Renal cortical epithelial cell (primary cell): ENCODE measurements around the gene REPS2. TPM values are rescaled to one million over a fixed set of nuclear protein-coding genes. Genes with fewer than 3 reads are reported as not detected.

Experiments used
- total RNA-seq: library from RNA; depleted of rRNA; stranded (reverse); fragments of >200 nt; gene quantifications from 2 replicates; pipeline ENCODE4 v1.2.3, GENCODE V29; 2014

The REPS2 gene
- total RNA-seq, 1 donor from 2014 or later: 37.8 TPM

Other genes with a start within 250 kb of the REPS2 start
- 20.7 and 25.3 TPM in 2 replicates for gene CTPS2, start 234.0 kb upstream of the REPS2 start, total RNA-seq
- gene SYAP1, start 227.0 kb upstream of the REPS2 start, total RNA-seq: 43.6 and 78.5 TPM in 2 replicates
- gene TXLNG, start 160.2 kb upstream of the REPS2 start, total RNA-seq: 5.6 and 16.7 TPM in 2 replicates
- gene RBBP7, start 76.3 kb upstream of the REPS2 start, total RNA-seq: 135 and 137 TPM in 2 replicates